Stomach smooth muscle (tissue), 2 donors: ENCODE results near the gene PKD1L1.
"Not testable (repeated sequence)": the region's sequence is repeated elsewhere in the genome, so short reads cannot be mapped to it uniquely, and the experiment has no call there.

Source experiments
- H3K27ac ChIP-seq: one replicate; pipeline ENCODE4 v1.7.0; 2013; ENCODE audit warnings: mild to moderate bottlenecking, low read length, inconsistent platforms
- H3K27me3 ChIP-seq, 2 donors: one replicate each; pipeline ENCODE4 v1.7.0; 2013; ENCODE audit warnings: low read length in 2 of 2; ENCODE audit not compliant: insufficient read depth in 2 of 2, control insufficient read depth in 1 of 2
- H3K36me3 ChIP-seq, 2 donors: one replicate each; pipeline ENCODE4 v1.7.0; 2013; ENCODE audit warnings: low read length in 2 of 2; ENCODE audit not compliant: control insufficient read depth in 2 of 2, insufficient read depth in 2 of 2
- H3K4me1 ChIP-seq: one replicate; pipeline ENCODE4 v1.7.0; 2013; ENCODE audit warnings: low read length; ENCODE audit not compliant: control insufficient read depth, insufficient read depth
- H3K4me3 ChIP-seq, 2 donors: one replicate each; pipeline ENCODE4 v1.7.0; 2013; ENCODE audit warnings: low read length in 2 of 2
- H3K9ac ChIP-seq, 2 donors: one replicate each; pipeline ENCODE4 v1.7.0; 2013; ENCODE audit warnings: low read length in 2 of 2, mild to moderate bottlenecking in 1 of 2
- H3K9me3 ChIP-seq, 2 donors: one replicate each; pipeline ENCODE4 v1.7.0; 2013; ENCODE audit warnings: low read length in 2 of 2; ENCODE audit not compliant: control insufficient read depth in 2 of 2
- donor health status: healthy.
- donor health status: Pancreatic carcinoma.

PKD1L1 gene

GRCh38 chr7:47948141-47948790, at the start of gene PKD1L1:
Gene PKD1L1, minus strand, starts transcription at chr7:47948466. Its CDS starts 26 bp downstream, at chr7:47948440.
- no peaks in the 10 kb centered on the region for H3K9me3 ChIP-seq
- H3K27ac ChIP-seq = no peak within 1 kb of the TSS
- H3K4me1 ChIP-seq = no peaks in the 10 kb centered on the region
- no peaks in the 10 kb centered on the region for H3K36me3 ChIP-seq
- H3K9ac ChIP-seq = no peak within 1 kb of the TSS
- no peak within 1 kb of the TSS for H3K4me3 ChIP-seq
- no peaks in the 10 kb centered on the region for H3K27me3 ChIP-seq

- Histone ChIP-seq H3K27me3 (peaks cover 0 to 2% of the 10 kb centered on the region in 2 donors), H3K27ac (no peak overlapping the region), H3K4me1 (peaks cover 3% of the 10 kb centered on the region), H3K9me3 (no peaks in the 10 kb centered on the region), H3K4me3 (peak overlapping the region in 1 of 2 donors; percentile 73), H3K36me3 (no peaks in the 10 kb centered on the region), H3K9ac (peak overlapping the region in 1 of 2 donors; percentile 57)
These were observed 44.2 kb upstream of the PKD1L1 start for GRCh38 chr7:47992446-47992845.

- Histone ChIP-seq H3K27ac (no peak overlapping the region), H3K4me1 (peaks cover 3% of the 10 kb centered on the region), H3K9ac (peak overlapping the region; percentile 48 to 57), H3K36me3 (no peaks in the 10 kb centered on the region), H3K9me3 (no peaks in the 10 kb centered on the region), H3K27me3 (peaks cover 0 to 2% of the 10 kb centered on the region in 2 donors), H3K4me3 (peak overlapping the region; percentile 70 to 73)
These were observed 43.6 kb upstream of the PKD1L1 start for GRCh38 chr7:47991741-47992311.

DNA sequence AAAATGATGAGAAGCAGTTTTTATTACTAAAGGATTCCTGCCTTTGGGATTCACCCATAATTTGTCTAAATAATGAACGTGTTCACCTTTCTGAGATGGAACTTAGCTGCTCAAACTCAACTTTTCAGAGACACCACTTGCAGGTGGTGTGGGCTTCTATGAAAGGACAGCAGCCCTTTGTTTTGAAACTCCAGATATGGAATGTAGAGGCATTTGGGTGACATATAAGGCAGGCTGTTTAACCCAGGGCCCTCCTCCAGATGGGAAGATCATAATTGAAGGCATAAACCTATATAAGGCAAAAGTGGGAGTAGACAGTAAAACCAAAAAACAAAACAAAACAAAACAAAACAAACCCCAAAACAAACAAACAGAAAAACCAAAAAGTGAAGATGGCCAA, 43.0 kb upstream of the PKD1L1 start:
- peak overlapping the region in 1 of 2 donors; percentile 70 for H3K4me3 ChIP-seq
- peaks cover 3% of the 10 kb centered on the region for H3K4me1 ChIP-seq
- H3K36me3 ChIP-seq = no peaks in the 10 kb centered on the region
- H3K27me3 ChIP-seq = peaks cover 0 to 2% of the 10 kb centered on the region in 2 donors
- no peak overlapping the region for H3K27ac ChIP-seq
- no peaks in the 10 kb centered on the region for H3K9me3 ChIP-seq
- H3K9ac ChIP-seq = no peak overlapping the region

GRCh38 chr7:47990592-47990991, 42.3 kb upstream of the PKD1L1 start:
- Histone ChIP-seq H3K4me3 (no peak overlapping the region), H3K9ac (no peak overlapping the region), H3K27ac (no peak overlapping the region), H3K4me1 (peaks cover 3% of the 10 kb centered on the region), H3K9me3 (no peaks in the 10 kb centered on the region), H3K36me3 (no peaks in the 10 kb centered on the region), H3K27me3 (peaks cover 0 to 2% of the 10 kb centered on the region in 2 donors)

DNA sequence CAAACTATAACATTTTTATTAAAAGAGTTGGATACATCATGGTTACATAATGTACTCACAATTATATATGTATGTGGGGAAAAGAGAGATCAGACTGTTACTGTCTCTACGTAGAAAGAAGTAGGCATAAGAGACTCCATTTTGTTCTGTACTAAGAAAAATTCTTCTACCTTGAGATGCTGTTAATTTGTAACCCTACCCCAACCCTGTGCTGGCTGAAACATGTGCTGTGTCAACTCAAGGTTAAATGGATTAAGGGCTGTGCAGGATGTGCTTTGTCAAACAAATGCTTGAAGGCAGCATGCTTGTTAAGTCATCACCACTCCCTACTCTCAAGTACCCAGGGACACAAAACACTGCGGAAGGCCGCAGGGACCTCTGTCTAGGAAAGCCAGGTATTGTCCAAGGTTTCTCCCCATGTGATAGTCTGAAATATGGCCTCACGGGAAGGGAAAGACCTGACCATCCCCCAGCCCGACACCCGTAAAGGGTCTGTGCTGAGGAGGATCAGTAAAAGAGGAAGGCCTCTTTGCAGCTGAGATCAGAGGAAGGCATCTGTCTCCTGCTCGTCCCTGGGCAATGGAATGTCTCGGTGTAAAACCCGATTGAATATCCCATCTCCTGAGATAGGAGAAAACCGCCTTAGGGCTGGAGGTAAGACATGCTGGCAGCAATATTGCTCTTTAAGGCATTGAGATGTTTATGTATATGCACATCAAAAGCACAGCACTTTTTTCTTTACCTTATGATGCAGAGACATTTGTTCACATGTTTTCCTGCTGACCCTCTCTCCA, 41.5 kb upstream of the PKD1L1 start:
- not testable (repeated sequence) for H3K9me3 ChIP-seq, H3K27me3 ChIP-seq, H3K9ac ChIP-seq, H3K27ac ChIP-seq, H3K4me1 ChIP-seq, H3K36me3 ChIP-seq, H3K4me3 ChIP-seq

DNA sequence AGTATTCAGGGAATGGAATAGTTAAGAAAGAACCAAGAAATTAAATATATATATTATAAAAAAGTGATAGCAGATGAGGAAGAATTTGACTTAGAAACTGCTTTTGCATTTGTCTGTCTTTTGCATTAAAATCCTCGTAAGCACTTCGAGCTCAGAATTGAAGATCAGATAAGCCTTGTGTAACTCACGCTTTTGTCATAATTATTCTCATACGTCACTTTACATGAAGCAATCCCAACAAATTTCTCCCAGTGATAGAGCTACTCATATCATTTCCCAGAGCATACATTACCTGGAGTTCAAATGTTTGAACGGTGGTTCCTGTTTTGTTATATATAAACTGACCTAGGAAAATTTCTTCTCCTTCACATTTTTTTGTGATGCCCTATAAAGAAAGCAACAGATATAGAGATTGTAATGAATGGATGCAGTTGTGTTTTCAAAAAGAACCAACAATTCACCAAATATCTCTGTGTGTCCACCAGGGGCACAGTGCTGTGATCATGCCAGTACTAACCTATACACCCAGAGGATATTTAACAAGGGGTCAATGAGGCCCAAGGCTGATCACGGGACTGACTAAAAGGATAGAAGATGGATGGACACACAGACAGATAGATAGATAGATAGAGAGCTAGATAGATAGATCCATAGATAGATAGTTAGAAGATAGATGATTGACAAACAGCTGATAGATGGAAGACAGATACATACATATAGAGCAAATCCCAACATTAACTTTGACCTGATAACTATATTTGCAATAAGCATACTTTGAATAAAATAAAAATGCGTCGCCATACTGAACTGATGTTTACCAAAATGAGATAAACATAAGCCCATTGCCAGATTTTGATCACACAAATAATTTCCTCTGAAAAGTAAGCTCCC, 40.5 kb upstream of the PKD1L1 start:
- H3K9me3 ChIP-seq = no peaks in the 10 kb centered on the region
- H3K27ac ChIP-seq = no peak overlapping the region
- no peak overlapping the region for H3K9ac ChIP-seq
- no peaks in the 10 kb centered on the region for H3K36me3 ChIP-seq
- peaks cover 3% of the 10 kb centered on the region for H3K4me1 ChIP-seq
- H3K27me3 ChIP-seq = peaks cover 0 to 2% of the 10 kb centered on the region in 2 donors
- H3K4me3 ChIP-seq = no peak overlapping the region

DNA sequence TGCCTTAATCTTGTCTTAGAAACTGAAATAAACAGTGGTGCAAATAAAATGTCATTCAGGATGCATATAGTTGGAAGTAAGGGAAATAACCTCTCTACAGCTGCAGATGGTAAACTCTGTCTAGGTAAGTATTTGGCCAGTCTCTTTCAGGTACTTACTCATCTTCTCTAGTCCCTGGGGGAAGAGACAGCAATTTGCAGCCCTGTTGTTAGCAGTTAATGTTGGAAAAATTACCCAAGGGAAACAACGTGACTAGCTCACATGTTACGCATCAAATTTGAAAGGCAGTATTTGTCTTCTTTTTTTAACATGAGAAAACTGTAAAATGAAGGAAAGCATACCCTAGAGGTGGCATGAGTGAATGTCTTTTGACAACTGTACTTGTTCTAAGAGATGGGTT, 34.3 kb upstream of the PKD1L1 start:
- Histone ChIP-seq H3K4me1 (peaks cover 10% of the 10 kb centered on the region), H3K9me3 (no peaks in the 10 kb centered on the region), H3K9ac (no peak overlapping the region), H3K36me3 (peaks cover 0 to 4% of the 10 kb centered on the region in 2 donors), H3K27me3 (no peaks in the 10 kb centered on the region), H3K4me3 (no peak overlapping the region), H3K27ac (no peak overlapping the region)

DNA sequence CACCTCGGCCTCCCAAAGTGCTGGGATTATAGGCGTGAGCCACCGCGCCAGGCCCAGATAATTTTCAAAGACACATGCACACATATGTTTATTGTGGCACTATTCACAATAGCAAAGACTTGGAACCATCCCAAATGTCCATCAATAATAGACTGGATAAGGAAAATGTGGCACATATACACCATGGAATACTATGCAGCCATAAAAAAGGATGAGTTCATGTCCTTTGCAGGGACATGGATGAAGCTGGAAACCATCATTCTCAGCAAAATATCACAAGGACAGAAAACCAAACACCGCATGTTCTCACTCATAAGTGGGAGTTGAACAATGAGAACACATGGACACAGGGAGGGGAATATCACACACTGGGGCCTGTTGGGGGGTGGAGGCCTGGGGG, 32.4 kb upstream of the PKD1L1 start:
- not testable (repeated sequence) for H3K4me1 ChIP-seq, H3K27ac ChIP-seq, H3K4me3 ChIP-seq, H3K9ac ChIP-seq, H3K27me3 ChIP-seq, H3K9me3 ChIP-seq
- peaks cover 17 to 20% of the 10 kb centered on the region in 2 donors for H3K36me3 ChIP-seq

DNA sequence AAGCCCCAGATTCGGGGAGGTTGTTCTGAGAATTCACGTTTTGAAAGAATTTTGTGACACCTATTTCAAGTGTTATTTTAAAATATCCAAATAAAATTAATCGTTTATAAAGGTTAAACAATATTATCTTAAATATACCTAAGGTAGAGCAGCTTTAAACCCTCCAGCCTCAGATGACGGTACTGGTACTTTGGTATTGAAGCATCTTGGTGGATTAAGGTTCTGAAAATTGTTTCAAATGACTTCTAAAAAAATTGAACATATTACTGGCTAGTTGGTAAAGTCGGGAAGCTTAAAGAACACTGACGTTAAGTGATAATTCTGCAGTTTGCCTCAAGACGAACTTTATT, 31.5 kb upstream of the PKD1L1 start:
- peak overlapping the region; percentile 59 to 76 for H3K9ac ChIP-seq

More for the DNA sequence above, 31.5 kb upstream of the PKD1L1 start:
- Histone ChIP-seq H3K27me3 (no peaks in the 10 kb centered on the region), H3K4me3 (peak overlapping the region; percentile 68 to 79), H3K36me3 (peaks cover 20 to 22% of the 10 kb centered on the region in 2 donors), H3K4me1 (peaks cover 10% of the 10 kb centered on the region), H3K27ac (peak overlapping the region; percentile 70), H3K9me3 (no peaks in the 10 kb centered on the region)
